Karpas-422 (cell line): Measurements from ENCODE around the gene CEP104. TPM values are rescaled to one million over a fixed set of nuclear protein-coding genes. Genes with fewer than 3 reads are reported as not detected.

ENCODE experiments used
- DNase-seq: peaks from one replicate; pipeline ENCODE4 v3.0.0-alpha.2; 2015
- H2AFZ ChIP-seq: fragments of 200-600 bp; sonication (generic); 2 replicates; pipeline ENCODE4 v1.6.1; 2014; ENCODE audit warnings: antibody characterized with exemption, low read length, mixed read lengths
- H3K27ac ChIP-seq: fragments of 200-600 bp; sonication (generic); 2 replicates; pipeline ENCODE4 v1.5.1; 2014; ENCODE audit warnings: mild to moderate bottlenecking, low read length, moderate library complexity
- H3K27me3 ChIP-seq: fragments of 200-600 bp; sonication (generic); 2 replicates; pipeline ENCODE4 v1.6.1; 2014; ENCODE audit warnings: low read length, mixed read lengths
- H3K36me3 ChIP-seq: fragments of 200-600 bp; sonication (generic); 2 replicates; pipeline ENCODE4 v1.6.1; 2014; ENCODE audit warnings: low read length, mixed read lengths; ENCODE audit not compliant: insufficient read depth
- H3K4me1 ChIP-seq: fragments of 200-600 bp; sonication (generic); 2 replicates; pipeline ENCODE4 v1.6.1; 2014; ENCODE audit warnings: mild to moderate bottlenecking, low read length, mixed read lengths
- H3K4me2 ChIP-seq: fragments of 200-600 bp; sonication (generic); 2 replicates; pipeline ENCODE4 v1.6.1; 2014; ENCODE audit warnings: low read length, low read depth, mild to moderate bottlenecking; ENCODE audit not compliant: poor library complexity, severe bottlenecking
- H3K4me3 ChIP-seq: fragments of 200-600 bp; sonication (generic); 2 replicates; pipeline ENCODE4 v1.5.1; 2014; ENCODE audit warnings: mild to moderate bottlenecking, antibody characterized with exemption, low read length, mixed read lengths
- H3K79me2 ChIP-seq: fragments of 200-600 bp; sonication (generic); 2 replicates; pipeline ENCODE4 v1.6.1; 2014; ENCODE audit warnings: mild to moderate bottlenecking, low read length, mixed read lengths
- H3K9ac ChIP-seq: fragments of 200-600 bp; sonication (generic); 2 replicates; pipeline ENCODE4 v1.6.0; 2014; ENCODE audit warnings: low read length
- H3K9me2 ChIP-seq: fragments of 200-600 bp; sonication (generic), shearing (Covaris generic); replicated peaks from 2 replicates; pipeline ENCODE4 v1.6.0; 2014; ENCODE audit warnings: mild to moderate bottlenecking, low read length, moderate library complexity; ENCODE audit not compliant: insufficient read depth
- H3K9me3 ChIP-seq: fragments of 300-700, 200-600 bp; sonication (generic); 2 replicates; pipeline ENCODE4 v1.6.1; 2014; ENCODE audit warnings: low read length, mixed read lengths
- H4K20me1 ChIP-seq: fragments of 200-600 bp; sonication (generic); 2 replicates; pipeline ENCODE4 v1.6.1; 2014; ENCODE audit warnings: mild to moderate bottlenecking, antibody characterized with exemption, low read length, low read depth; ENCODE audit not compliant: insufficient read depth
- total RNA-seq: library from RNA; depleted of rRNA; stranded (reverse); fragments of >200 nt; shearing (Covaris generic); gene quantifications from 2 replicates; pipeline ENCODE4 v1.2.3, GENCODE V29; 2014; ENCODE audit warnings: low replicate concordance

Gene CEP104
- total RNA-seq, 1 experiment from 2014 or later = 19.9 TPM

DNA sequence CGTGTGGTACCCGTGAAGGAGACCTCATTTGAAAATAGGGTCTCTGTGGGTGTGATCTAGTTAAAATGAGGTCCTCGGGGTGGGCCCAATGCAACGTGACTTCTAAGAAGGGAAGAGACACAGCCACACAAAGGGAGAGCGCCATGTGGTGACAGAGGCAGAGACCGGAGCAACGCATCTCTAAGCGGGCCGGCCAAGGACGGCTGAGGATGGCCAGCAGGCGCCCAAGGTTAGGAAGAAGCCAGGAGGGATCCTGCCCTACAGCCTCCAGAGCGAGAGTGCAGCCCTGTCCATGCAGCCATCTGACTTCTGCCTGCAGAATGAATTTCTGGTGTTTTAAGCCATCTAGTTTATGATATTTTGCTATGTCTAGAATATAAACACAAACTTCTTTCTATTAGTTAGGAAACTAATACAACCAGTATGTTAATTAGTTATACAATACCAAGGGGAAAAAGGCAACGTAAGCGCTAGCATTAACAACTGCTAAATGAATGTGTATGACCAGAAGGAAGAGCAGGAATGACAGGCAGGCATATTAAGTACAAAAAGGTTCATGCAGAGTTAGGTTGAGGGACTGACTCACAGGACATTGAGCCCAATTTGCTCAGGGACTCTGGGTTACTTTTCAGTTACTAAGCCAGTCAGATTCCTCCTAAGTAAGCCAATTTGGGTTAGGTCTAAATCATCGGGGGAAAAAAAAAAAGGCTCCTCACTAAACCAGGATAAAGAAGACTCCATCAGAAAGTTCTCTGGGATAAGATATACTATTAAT is 4.1 kb downstream of the CEP104 start:
- H3K27ac ChIP-seq = no peak overlapping the region
- no peak overlapping the region for H2AFZ ChIP-seq
- no peaks in the 10 kb centered on the region for H3K9me2 ChIP-seq
- H3K4me1 ChIP-seq = peaks cover 11% of the 10 kb centered on the region
- no peak for DNase-seq
- H3K9me3 ChIP-seq = no peaks in the 10 kb centered on the region
- H3K79me2 ChIP-seq = peaks cover 51% of the 10 kb centered on the region
- H4K20me1 ChIP-seq = no peaks in the 10 kb centered on the region
- no peak overlapping the region for H3K4me3 ChIP-seq
- H3K9ac ChIP-seq = no peak overlapping the region
- no peaks in the 10 kb centered on the region for H3K27me3 ChIP-seq
- no peak overlapping the region for H3K4me2 ChIP-seq
- H3K36me3 ChIP-seq = peaks cover 11% of the 10 kb centered on the region; the same call in 1 of the 2 replicates

DNA sequence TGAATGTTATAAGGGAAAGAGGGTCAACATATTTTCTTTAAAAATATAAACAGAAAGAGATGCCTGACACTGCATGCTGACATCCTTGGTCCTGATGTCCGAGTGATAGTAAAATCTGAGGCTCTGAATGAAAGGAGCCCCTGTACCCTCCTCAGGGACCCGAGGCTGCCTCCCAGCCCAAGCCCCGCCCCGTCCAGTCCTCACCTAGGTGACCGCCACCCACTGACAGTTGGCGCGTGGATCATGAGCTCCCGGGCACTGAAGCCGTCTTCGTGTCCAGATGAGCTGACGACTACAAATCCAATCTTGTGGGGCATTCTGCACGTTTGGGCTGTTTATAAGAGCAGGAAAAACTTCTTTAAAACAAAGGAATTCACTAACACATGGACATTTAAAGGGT is 4.9 kb downstream of the CEP104 start:
- Histone ChIP-seq H3K4me2 (no peak overlapping the region), H3K27ac (no peak overlapping the region), H3K27me3 (no peaks in the 10 kb centered on the region), H3K79me2 (peaks cover 47% of the 10 kb centered on the region), H4K20me1 (no peaks in the 10 kb centered on the region), H3K4me1 (peaks cover 9% of the 10 kb centered on the region), H3K36me3 (peaks cover 11% of the 10 kb centered on the region; the same call in 1 of the 2 replicates), H3K9me3 (no peaks in the 10 kb centered on the region), H3K9me2 (no peaks in the 10 kb centered on the region), H2AFZ (no peak overlapping the region), H3K9ac (no peak overlapping the region), H3K4me3 (no peak overlapping the region)
- no peak for DNase-seq

DNA sequence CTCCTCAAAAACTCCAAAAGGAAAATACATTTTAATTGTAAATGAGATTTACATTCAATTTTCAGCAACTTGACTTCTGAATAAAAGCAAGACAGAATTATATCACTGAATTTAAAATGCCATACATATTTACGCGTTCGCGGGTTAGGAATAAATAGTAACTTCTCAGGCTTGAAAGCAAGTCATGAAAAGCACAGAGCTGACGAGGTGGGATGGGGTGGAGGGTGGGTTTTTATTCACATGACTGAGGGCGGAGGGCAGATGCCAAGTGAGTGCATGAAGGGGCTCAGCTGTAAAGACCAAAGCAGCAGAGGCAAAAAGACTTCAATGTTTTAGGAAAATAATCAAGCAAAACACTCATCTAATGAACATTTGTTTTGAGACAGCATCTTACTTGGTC is 5.7 kb downstream of the CEP104 start:
- H3K4me3 ChIP-seq = no peak overlapping the region
- H3K9ac ChIP-seq = no peak overlapping the region
- no peaks in the 10 kb centered on the region for H3K9me2 ChIP-seq
- H3K79me2 ChIP-seq = peaks cover 45% of the 10 kb centered on the region
- H3K27me3 ChIP-seq = no peaks in the 10 kb centered on the region
- no peak overlapping the region for H2AFZ ChIP-seq
- peaks cover 15% of the 10 kb centered on the region; the same call in 1 of the 2 replicates for H3K36me3 ChIP-seq
- no peak overlapping the region for H3K27ac ChIP-seq
- no peak overlapping the region for H3K4me2 ChIP-seq
- H3K9me3 ChIP-seq = no peaks in the 10 kb centered on the region
- peaks cover 9% of the 10 kb centered on the region for H3K4me1 ChIP-seq
- H4K20me1 ChIP-seq = no peaks in the 10 kb centered on the region
- no peak for DNase-seq

DNA sequence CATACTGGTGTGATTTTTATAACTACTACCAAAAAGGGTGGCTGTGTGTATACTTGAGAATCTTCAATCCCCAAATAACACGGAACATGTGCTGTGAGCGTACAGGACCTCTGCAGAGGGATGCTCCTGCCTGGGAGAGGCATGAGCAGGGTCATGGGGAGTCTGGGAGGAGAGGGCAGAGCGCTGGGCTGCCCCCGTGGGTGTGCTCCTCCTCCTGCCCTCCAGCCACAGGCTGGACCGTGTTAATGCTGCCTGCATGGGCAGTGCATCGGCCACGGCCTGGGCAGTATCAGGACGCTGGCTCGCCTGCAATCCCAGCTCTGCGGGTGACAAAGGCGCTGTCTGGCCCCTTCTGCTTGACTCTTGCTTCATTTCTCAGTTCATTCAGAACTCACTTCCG is 6.2 kb downstream of the CEP104 start:
- Histone ChIP-seq H4K20me1 (no peaks in the 10 kb centered on the region), H3K4me2 (no peak overlapping the region), H3K79me2 (peaks cover 40% of the 10 kb centered on the region), H3K27ac (no peak overlapping the region), H2AFZ (no peak overlapping the region), H3K9me3 (no peaks in the 10 kb centered on the region), H3K27me3 (no peaks in the 10 kb centered on the region), H3K36me3 (peaks cover 15% of the 10 kb centered on the region; the same call in 1 of the 2 replicates), H3K9ac (no peak overlapping the region), H3K4me3 (no peak overlapping the region), H3K4me1 (peaks cover 6% of the 10 kb centered on the region), H3K9me2 (no peaks in the 10 kb centered on the region)
- DNase-seq = no peak

DNA sequence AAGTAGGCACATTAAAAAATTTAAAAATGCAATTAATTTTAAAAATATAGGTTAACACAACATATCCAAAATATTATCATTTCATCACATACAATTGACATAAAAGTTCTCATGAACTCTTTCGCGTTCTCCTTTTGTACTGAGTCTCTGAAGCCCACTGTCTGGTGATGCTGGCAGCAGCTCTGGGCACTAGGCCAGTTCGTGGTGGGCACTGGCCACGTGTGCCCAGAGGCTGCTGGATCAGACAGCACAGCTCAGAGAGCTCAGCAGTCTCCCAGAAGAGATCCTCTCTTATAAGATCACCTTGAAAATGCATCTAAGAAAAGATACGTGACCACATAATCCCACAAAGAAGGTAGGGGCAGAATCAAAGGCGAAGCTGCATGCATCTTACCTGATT is 9.9 kb downstream of the CEP104 start:
- no peak overlapping the region for H3K27ac ChIP-seq
- H3K4me3 ChIP-seq = no peak overlapping the region
- no peaks in the 10 kb centered on the region for H3K27me3 ChIP-seq
- peaks cover 2% of the 10 kb centered on the region; the same call in 1 of the 2 replicates for H3K79me2 ChIP-seq
- H3K9me3 ChIP-seq = no peaks in the 10 kb centered on the region
- no peak overlapping the region for H2AFZ ChIP-seq
- peaks cover 37% of the 10 kb centered on the region for H3K36me3 ChIP-seq
- H3K9me2 ChIP-seq = no peaks in the 10 kb centered on the region
- H3K4me2 ChIP-seq = no peak overlapping the region
- no peak for DNase-seq
- no peaks in the 10 kb centered on the region for H4K20me1 ChIP-seq
- H3K9ac ChIP-seq = no peak overlapping the region
- H3K4me1 ChIP-seq = peaks cover 8% of the 10 kb centered on the region

DNA sequence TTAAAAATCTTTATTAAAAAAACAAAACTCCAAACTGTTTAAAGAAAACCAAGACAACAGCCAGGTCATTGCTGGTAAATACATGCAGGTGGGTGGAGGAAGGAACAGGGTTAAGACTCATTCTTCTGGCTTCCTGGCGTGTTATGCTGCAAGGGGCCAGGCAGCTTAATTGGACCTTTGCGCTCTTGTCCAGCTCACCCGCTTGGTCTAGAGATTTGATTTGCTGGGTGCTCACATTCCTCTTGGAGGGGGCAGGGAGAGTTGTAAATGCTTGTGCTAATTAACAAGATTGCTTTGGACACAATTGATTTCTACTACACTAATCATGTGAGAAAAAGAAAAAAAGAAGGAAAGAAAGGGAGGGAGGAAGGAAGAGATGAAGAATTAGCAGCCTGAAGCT is 10.5 kb downstream of the CEP104 start:
- no peak overlapping the region for H3K9ac ChIP-seq
- no peaks in the 10 kb centered on the region for H4K20me1 ChIP-seq
- no peak overlapping the region for H2AFZ ChIP-seq
- DNase-seq = no peak
- no peak overlapping the region for H3K27ac ChIP-seq
- peaks cover 8% of the 10 kb centered on the region for H3K4me1 ChIP-seq
- no peaks in the 10 kb centered on the region for H3K79me2 ChIP-seq
- H3K9me2 ChIP-seq = no peaks in the 10 kb centered on the region
- H3K4me2 ChIP-seq = no peak overlapping the region
- H3K36me3 ChIP-seq = peaks cover 38% of the 10 kb centered on the region
- H3K4me3 ChIP-seq = no peak overlapping the region
- no peaks in the 10 kb centered on the region for H3K27me3 ChIP-seq
- H3K9me3 ChIP-seq = no peaks in the 10 kb centered on the region

DNA sequence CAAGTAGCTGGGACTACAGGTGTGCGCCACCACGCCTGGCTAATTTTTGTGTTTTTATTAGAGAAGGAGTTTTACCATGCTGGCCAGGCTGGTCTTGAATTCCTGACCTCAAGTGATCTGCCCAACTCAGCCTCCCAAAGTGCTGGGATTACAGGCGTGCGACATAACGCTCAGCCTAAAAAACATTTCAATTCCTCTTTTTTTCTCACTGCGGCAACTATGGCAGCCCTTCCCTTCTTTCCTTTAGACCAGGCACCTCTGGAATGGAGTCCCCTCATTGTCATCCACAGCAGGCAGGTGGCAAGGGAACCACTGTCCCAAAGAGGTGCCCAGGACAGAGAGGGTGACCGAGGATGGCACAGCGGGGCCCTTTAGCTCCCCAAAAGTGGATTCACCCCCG is 14.1 kb downstream of the CEP104 start:
- Histone ChIP-seq H3K4me2 (no peak overlapping the region), H3K36me3 (peaks cover 63% of the 10 kb centered on the region), H3K9me3 (peaks cover 13% of the 10 kb centered on the region), H3K27ac (no peak overlapping the region), H3K4me1 (peaks cover 8% of the 10 kb centered on the region), H3K9me2 (no peaks in the 10 kb centered on the region), H3K4me3 (no peak overlapping the region), H2AFZ (no peak overlapping the region), H4K20me1 (no peaks in the 10 kb centered on the region), H3K9ac (no peak overlapping the region), H3K27me3 (no peaks in the 10 kb centered on the region), H3K79me2 (no peaks in the 10 kb centered on the region)
- DNase-seq = no peak

DNA sequence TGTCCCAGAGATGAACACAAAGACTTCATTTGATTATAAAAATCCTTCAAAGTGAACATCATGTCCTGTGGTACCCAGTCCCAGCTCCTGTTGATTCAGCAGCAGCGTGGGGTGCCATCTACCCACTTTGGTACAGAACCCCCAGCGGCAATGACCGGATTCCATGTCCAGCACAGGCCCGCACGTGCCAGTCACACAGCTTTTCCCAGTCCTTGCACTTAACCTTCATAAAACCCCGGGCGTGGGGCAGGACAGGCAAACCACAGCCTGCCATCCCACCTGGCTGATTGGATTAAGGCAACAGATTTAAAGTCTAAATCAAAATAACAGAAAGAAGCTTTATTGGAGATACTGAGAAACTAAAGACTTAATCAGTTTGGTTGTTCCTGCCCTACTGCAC is 15.5 kb downstream of the CEP104 start:
- peaks cover 74% of the 10 kb centered on the region for H3K36me3 ChIP-seq

More for the DNA sequence above, 15.5 kb downstream of the CEP104 start:
- Histone ChIP-seq H3K9me3 (peaks cover 27% of the 10 kb centered on the region), H3K9ac (no peak overlapping the region), H3K9me2 (no peaks in the 10 kb centered on the region), H4K20me1 (no peaks in the 10 kb centered on the region), H3K27me3 (no peaks in the 10 kb centered on the region), H3K4me1 (peaks cover 8% of the 10 kb centered on the region), H3K79me2 (no peaks in the 10 kb centered on the region), H3K4me2 (no peak overlapping the region), H2AFZ (no peak overlapping the region), H3K4me3 (no peak overlapping the region), H3K27ac (no peak overlapping the region)
- no peak for DNase-seq
